Superior temporal gyrus (tissue), 1 donor: ENCODE data around the gene GAS2.

Source experiments
- DNase-seq: peaks from one replicate; pipeline ENCODE4 v3.0.0-alpha.2; 2016; ENCODE audit errors: extremely low spot score

Gene GAS2

DNA sequence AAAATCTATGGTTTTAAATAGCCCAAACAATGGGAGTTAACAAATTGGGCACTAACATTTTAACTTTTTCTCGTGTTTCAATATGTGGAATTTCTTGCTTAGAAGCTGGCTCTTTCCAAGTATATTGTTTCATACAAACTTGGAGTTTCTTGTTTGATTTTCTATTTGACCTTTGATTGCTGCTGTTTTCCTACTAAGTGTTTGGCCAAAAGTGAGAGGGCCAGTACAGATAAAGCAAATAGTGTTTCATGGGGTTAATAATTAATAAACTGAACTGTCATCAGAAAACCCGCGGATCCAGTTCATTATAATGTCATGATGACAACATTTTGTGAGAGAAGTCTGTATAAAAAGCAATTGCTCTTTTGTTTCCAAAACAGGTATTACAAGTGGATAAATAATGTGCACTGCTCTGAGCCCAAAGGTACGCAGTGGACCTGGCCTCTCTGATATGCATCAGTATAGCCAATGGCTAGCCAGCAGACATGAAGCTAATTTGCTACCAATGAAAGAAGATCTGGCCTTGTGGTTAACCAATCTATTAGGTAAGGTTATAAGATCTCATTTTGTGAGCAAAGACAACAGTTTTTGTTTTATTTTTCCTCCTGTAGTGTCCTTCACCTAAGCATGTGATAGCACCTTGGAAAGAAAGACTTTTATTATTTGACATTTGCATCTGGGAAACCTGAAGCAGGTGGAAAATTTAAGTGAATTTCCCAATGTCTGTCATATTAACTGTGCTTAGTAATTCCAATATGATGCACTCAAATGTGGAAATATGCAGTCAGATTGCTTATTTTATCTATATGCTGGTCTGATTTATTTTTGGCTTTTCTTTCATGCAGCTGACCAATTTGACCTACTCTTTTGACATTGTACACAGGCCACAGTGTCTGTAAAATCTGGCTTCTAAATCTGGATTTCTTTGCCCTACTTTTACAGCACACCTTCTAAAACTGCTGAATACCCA lies 8.3 kb downstream of the GAS2 start:
- DNase-seq, result no peak

DNA sequence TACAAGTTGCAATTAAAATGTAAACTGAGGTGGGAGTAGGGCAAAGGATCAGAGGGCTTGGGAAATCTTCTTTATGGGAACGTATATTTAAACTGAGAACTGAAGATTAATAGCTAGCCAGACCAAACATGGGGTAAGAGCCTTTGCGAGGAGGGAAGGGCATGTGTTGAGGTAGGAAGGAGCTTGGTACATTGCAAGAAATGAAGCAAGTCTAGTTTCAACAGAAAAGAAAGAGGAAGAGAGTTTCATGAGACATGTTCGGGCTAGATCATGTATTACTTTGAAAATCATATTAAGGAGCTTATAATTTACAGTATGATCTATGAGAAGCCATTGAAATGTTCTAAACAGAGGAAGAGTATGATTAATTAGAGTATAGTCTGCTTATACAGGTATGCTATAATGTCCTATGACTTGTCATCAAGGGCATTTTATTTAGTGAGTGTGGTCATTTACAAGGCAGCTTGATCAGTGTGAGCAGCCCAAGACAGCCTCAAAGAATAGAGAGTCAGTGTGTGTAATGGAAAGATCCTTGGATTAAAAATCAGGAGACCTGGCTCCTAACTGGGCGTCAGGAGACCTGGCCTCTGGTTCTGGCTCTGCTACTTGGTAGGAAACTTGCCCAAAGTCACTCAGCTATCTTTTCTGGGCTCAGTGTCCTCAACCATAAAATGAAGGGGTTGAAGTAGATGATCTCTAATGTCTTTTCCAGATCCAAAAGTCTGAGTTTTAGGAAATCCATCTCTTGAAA lies 10.9 kb downstream of the GAS2 start:
- no peak for DNase-seq

DNA sequence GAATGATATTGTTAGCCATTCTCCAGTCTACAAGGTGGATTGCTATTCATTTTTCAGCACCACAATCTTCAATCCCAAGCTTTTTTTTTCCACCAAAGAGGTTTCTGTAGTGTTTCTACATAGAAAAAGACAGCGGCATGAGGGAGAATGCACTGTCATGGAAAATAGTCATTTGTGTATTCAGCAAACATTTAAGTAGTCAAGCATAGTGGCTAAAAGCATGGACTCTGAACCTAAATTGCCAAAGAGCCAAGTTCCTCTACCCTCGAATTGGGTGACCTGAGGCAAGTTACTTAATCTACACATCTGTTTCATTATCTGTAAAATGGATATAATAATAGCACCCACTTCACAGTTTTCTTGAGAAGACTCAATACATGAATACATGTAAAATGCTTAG lies 14.2 kb downstream of the GAS2 start:
- no peak for DNase-seq

DNA sequence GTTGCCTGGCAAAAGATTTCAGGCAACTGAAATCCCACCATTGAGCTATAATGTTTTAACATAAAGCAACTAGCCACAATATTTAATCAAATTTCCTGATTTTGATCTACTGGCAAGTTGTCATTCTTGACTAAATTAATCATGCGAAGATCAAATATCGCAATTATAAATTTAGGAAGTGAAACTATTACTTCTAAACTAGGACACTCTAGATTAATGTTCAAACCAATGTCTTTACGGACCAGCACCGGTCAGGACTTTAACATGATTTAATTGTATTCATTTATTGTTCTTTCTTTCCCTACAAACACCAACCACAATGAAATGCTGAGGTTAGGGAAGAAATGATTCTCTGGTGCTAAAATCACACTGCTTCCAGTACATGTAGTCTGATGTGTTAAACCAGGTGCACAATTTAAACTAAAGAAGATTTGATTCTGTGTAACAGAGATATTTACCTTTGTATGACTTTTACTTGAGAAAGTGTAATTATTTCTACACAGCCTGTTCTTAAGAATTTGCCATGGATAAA lies 14.9 kb downstream of the GAS2 start:
- no peak for DNase-seq

DNA sequence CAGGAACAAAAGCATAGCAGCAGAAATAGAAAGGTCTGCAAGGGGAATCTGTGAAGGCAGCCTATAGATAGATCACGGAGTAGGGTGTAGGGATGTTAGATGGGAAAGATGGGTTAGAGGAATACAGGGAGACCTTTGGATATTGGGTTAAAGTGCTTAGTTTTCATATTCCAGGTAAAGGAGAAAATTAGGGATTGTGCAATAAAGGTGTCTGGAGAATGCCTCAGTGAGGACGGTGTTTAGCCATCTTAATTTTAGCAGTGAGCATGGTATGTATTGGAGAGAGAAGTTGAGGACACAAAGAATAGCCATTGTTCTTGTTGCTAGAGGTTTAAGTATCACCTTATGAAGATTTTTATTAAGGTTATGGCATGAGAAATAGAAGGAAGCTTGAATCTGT lies 17.7 kb downstream of the GAS2 start:
- DNase-seq, result no peak

DNA sequence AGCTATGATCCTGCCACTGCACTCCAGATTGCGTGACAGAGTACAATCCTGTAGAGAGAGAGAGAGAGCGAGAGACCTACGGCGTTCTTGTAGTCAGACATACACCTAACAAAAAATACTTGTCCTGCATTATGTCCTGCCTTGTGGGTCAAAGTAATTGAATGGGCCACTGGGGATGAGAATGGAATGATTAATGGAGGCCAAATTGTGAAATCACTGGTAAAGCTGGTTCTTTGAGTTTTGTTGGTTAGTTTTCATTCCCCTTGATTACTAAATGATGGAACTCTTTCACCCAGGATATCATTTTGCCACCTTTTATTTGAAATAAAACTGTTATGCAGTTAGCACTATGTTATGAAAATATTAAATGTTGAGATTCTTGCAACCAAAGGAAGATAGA lies 18.7 kb downstream of the GAS2 start:
- no peak for DNase-seq

DNA sequence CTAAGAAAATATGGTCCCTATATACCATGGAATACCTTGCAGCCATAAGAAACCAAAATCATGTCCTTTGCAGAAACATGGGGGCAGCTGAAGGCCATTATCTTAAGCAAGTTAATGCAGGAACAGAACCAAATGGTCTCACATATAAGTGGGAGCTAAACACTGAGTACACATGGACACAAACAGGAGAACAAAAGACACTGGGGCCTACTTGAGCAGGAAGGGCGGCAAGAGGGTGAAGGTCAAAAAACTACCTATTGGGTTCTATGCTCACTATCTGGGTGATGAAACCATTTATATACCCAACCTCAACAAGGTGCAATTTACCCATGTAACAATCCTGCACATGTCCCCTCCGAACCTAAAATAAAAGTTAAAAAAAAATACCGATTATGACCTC lies 22.5 kb downstream of the GAS2 start:
- DNase-seq, result no peak

DNA sequence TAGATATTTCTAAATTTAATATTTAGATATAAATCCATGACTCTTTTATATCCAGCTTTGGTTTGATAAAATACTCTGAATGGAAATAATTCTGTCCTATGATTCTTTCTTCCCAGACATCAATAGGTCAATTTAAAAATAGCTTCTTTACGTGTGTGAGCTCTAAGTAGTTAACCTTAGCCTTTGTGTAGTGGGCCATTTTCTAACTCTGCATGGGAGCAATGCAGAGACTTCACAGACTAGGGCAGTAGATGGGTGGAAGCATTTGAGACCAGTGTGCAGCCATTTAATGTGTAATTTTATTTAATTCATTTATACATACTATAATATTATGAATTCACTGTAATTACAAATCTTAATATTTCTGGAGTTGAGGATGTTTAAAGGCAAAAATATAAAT lies 23.8 kb downstream of the GAS2 start:
- DNase-seq, result no peak

DNA sequence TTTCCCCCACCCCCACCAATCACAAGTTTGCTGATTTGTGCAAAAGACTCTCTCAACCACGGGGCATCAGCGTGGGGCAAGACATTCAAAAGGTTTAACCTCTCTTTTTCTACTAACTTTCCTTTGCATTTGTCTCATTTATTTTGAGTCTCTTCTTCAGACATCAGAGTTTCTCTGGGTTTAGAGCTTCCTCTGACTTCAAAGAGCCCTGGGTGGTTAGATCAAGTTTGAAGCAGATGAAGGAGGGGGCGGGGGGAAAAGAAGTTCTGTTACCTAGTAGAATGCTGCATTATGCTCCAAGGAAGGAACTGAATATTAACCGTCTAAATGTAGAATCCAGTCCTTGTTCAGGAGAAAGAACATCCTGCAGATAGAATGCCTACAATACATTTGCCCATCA lies 24.5 kb downstream of the GAS2 start:
- no peak for DNase-seq

DNA sequence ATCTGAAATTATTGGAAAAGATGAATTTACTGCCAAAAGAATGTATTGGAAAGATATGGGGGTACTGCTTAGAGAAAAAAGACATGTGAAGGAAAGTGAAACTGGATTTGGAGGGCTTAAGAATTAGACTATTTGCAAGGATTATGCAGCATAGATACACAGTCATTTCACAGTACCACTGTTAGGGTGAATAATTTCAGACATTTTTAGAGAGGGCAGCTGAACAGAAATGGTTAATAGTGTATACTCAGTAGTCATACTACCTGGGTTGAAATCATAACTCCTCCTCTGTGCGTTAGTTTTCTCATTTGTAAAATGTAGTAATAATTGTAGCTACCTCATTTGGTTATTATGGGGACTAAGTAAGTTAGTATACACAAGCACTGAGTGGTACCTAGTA lies 33.0 kb downstream of the GAS2 start:
- DNase-seq, result no peak

DNA sequence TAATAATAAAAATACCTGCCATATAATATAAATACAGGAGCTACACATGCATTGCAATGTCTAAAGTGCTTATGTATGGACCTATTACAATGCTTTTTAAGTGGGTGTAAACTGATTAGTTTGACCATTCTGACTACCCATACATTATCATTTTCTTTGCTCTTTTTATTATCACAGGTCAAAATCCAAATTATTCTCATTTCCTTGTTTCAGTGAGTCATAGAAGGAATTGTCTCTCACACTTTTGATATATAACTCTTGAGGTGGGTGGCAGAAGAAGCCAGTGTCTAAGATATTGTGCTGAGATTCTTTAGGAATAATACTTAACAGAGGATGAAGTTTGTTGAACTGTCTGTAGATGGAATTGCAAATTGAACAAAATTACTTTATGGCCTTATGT lies 35.6 kb downstream of the GAS2 start:
- peak; percentile 22 for DNase-seq

DNA sequence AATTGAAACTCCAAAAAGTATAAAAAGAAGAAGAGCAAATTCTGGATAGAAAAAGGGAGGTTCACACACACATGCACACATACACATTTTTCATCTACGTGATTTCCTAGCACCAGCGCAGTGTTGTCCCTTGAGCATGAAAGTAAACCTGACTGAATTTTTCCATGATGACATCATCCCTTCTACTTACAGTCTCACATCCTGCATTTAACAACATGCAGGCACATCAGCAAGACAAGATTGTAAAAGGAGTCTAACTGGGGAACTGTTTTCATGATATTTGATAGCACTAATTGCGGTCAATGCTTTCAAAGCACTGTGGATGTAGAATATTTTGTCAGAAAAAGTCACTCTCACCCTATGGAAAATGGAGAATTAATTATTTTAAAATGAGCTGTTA lies 36.6 kb downstream of the GAS2 start:
- peak; percentile 51 for DNase-seq

DNA sequence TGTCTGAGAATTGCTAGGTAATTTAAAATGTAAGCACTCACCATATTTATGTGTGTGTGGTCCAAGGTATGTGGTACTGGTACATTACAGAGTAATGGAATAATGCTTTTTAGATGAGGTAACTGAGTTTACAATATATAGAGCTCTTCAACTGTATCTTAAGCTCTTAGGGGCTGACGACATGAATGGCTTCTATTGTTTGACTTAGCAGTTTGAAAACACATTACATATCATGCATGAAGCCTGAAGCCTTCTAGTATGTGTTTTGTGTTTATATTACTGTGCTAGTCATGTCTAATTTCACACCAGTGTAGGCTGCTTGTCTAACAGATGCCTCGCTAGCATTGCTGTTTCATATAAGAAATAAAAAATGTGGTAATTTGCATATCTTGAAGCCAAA lies 37.2 kb downstream of the GAS2 start:
- peak; percentile 49 for DNase-seq

DNA sequence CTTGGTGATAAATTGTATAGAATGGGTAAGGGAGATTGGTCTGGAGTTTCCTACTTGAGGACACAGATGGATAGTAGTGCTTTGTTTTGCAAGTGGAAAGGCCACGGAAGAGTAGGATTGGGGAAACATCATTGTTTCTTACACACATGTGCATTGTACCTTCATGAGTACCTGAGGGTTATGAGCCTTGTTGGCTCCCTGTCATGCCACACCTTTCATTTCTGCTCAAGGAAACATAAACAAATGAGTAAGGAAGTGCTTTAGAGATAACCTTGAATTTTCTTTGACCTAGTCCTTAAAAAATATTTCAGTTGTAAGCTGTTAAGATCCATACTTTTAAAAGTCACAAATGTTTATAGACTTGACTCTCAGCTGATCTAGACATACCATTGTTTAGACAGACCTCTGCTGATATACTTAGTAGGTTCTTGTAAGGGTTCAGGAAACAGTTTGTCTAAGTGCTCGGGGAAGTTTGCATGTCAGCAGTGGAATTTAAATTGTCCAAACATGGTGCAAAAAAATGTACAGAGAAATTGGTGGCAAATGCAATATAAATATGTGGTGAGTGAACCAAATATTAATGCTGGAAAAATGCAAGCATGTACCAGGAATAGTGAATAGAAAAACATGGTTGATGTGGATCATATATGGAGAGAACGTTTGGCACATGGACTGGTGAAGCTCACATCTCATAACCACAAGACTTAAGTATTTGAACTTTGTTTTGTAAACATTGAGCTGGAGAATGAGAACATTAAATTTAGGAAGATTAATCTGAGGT lies 40.9 kb downstream of the GAS2 start:
- no peak for DNase-seq

DNA sequence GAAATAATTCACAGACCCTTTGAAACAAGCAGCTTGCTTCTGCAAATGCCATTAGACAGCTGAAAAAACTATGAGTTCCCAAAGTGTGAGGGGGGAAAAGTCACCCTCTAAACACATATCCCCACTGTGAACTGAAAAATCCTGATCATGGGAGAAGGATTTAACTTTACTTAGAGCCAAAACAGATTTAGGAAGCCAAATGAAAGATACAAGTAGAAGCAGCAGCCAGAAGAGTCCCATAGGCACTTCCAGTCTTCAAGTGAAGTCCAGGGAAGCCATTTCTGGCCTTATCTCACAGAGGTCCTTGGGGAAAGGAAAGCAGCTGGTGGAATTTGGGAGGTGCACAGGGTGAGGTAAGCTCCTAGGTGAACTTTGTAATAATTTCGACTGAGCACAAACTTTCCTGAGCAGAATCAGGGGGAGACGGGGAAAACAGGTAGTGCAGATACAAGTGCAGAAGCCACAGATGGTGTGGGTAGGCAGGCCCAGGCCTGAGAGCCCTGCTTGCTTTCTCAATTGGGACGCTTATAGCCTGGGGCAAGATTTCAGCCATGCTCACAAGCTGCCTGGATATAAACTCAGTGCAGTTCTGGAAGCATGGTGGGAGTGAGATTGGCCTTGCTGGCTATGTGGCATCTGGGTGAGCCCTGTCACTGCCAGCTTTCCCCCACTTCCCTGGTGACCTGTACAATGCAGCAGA lies 44.8 kb downstream of the GAS2 start:
- DNase-seq, result no peak

DNA sequence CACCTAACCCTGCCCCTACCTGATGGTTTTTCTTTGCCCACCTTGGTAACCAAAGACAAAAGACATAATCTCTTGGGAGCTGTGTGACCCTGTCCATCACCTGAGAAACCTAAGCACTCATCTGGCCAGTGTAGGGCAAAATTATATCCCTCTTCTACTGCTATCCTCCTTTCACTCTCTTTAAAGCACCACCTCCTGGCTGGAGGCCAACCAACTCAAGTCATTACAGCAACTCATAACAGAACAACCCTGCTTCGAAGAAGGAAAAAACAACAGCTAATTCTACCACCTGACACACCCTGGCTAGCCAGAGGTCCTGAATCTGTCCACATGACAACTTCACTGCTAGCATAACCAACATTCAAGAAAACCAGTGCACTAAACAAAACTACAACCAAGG lies 45.5 kb downstream of the GAS2 start:
- no peak for DNase-seq

DNA sequence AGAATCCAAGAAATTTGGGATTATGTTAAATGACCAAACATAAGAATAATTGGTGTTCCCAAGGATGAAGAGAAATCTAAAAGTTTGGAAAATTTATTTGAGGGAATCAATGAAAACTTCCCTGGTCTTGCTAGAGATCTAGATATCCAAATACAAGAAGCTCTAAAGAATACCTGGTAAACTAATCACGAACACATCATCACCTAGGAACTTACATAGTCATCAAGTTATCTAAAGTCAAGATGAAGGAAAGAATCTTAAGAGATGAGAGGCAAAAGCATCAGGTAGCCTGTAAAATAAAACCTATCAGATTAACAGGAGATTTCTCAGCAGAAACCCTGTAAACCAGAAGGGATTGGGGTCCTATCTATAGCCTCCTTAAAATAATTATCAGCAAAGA lies 46.9 kb downstream of the GAS2 start:
- DNase-seq, result no peak

DNA sequence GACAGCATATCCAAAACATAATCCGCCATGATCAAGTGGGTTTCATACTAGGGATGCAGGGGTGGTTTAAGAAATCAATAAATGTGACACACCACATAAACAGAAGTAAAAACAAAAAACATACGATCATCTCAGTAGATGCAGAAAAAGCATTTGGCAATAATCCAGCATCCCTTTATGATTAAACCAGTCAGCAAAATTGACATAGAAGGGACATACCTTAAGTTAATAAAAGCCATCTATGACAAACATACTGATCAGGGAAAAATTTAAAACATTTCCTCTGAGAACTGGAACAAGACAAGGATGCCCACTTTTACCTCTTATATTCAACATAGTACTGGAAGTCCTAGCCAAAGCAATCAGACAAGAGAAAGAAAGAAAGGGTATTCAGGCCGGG lies 49.6 kb downstream of the GAS2 start:
- no peak for DNase-seq

DNA sequence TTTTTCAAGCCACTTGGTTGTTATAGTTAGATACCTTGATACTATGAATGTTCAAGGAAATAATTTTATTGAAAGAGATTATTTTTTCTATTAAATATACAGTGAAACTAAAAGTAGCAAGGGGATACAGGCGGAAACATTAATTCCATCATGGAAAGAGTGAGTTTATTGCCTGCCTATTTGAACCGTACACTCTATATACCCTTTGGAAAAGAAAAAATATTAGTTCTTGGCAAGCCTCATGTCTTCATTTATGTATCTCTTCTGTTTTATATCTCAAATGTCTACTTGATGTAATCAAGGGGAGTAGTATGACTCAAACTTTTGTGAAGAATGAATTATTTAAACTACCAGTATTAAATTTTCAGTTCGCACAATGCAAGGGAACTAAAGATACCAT lies 54.0 kb downstream of the GAS2 start:
- DNase-seq, result no peak

DNA sequence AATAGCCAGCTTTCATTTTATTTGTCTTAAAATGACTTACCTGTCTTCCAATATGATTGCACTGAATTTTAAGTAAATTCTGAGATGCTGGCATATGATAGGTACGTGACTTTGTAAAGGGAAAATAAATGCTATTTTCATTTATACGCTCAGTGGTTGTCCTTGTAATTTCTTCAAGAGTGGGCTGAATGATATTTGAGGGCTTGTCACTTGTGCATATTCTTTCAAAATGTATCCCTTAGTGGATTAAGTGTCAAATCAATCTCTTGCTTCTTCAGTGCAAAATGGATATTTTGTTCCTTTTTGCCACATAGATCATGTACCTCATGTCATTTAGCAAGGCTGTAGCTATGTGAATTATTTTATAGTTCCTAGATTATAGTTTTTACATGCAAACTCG lies 56.9 kb downstream of the GAS2 start:
- DNase-seq, result no peak

DNA sequence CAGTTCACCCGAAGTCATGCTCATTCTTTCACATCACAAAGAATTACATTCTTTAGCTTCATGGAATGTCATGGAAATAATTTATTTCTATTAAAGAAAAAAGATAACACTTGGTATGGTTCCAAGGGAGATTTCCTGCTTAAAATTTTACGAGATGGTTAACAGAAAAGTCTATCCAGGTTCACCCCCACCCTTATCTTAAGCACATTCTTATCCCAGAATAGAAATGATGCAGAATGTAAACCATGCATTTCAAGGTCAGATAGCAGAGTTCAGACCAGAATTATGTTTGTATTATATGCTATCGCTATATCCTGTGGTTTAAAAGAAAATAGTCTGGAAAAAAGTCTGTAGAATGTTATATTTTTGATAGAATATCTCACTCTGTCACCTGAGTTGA lies 58.7 kb downstream of the GAS2 start:
- DNase-seq, result no peak
